ENCODE measurements around the gene URB2.

DNA sequence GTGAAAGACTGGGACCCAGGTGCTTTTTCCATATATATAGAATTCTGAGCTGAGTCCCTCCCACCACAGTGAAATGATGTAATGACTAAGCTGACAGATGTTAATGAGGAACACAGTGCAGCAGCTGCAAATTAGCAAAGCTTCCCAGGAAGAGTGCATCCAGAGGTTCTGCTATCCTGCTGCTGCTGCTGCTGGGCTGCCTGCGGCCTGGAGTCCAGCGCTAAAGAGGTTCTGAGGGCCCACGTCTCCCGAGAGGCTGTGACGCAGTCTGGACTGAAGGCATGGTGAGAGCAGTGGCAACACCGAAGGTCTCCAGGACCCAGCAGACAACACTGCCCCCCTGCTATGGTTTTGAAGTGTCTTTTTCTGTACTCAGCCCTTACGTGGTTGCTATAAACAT is 63.9 kb downstream of the URB2 start:
- TF ChIP-seq POLR2A (IDR thresholded peaks at IDR 0.05) (no peak), EP300 (IDR thresholded peaks at IDR 0.05) (no peak)
- TF ChIP-seq, protein P1, sequence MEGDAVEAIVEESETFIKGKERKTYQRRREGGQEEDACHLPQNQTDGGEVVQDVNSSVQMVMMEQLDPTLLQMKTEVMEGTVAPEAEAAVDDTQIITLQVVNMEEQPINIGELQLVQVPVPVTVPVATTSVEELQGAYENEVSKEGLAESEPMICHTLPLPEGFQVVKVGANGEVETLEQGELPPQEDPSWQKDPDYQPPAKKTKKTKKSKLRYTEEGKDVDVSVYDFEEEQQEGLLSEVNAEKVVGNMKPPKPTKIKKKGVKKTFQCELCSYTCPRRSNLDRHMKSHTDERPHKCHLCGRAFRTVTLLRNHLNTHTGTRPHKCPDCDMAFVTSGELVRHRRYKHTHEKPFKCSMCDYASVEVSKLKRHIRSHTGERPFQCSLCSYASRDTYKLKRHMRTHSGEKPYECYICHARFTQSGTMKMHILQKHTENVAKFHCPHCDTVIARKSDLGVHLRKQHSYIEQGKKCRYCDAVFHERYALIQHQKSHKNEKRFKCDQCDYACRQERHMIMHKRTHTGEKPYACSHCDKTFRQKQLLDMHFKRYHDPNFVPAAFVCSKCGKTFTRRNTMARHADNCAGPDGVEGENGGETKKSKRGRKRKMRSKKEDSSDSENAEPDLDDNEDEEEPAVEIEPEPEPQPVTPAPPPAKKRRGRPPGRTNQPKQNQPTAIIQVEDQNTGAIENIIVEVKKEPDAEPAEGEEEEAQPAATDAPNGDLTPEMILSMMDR (IDR thresholded peaks at IDR 0.05): no peak

All from tibial nerve (tissue), 4 donors.